Cortex of kidney (tissue), 1 donor: ENCODE measurements around the gene MIA2.
"Not testable (repeated sequence)": the region's sequence is repeated elsewhere in the genome, so short reads cannot be mapped to it uniquely, and the experiment has no call there.

Experiments used
- DNase-seq: peaks from one replicate; lab custom pipeline; 2025; lab: John Stamatoyannopoulos, UW

The MIA2 gene

GRCh38 chr14:39231751-39232553 is 1.8 kb upstream of the MIA2 start:
- not testable (repeated sequence) for DNase-seq

GRCh38 chr14:39232554-39233415 is 930 bp upstream of the MIA2 start:
- DNase-seq: no peak

- DNase-seq: not testable (repeated sequence)
Observed at GRCh38 chr14:39234986-39235385, 1.3 kb downstream of the MIA2 start.

GRCh38 chr14:39235466-39235865 is 1.8 kb downstream of the MIA2 start:
- not testable (repeated sequence) for DNase-seq

- no peak for DNase-seq
Observed at GRCh38 chr14:39240769-39241168, 7.1 kb downstream of the MIA2 start.

- no peak for DNase-seq
Observed at GRCh38 chr14:39241637-39242036, 7.9 kb downstream of the MIA2 start.

GRCh38 chr14:39243831-39244230 is 10.1 kb downstream of the MIA2 start:
- DNase-seq: no peak

- no peak for DNase-seq
Observed at GRCh38 chr14:39246618-39247017, 12.9 kb downstream of the MIA2 start.

GRCh38 chr14:39247256-39247655 is 13.5 kb downstream of the MIA2 start:
- no peak for DNase-seq

GRCh38 chr14:39251547-39251946 is 17.8 kb downstream of the MIA2 start:
- DNase-seq: no peak

- not testable (repeated sequence) for DNase-seq
Observed at GRCh38 chr14:39257388-39257787, 23.7 kb downstream of the MIA2 start.

- no peak for DNase-seq
Observed at GRCh38 chr14:39258782-39259545, 25.2 kb downstream of the MIA2 start.

- DNase-seq: not testable (repeated sequence)
Observed at GRCh38 chr14:39260161-39260560, 26.4 kb downstream of the MIA2 start.

- not testable (repeated sequence) for DNase-seq
Observed at GRCh38 chr14:39262214-39262613, 28.5 kb downstream of the MIA2 start.

- no peak for DNase-seq
Observed at GRCh38 chr14:39264057-39264456, 30.3 kb downstream of the MIA2 start.

GRCh38 chr14:39264558-39264957 is 30.8 kb downstream of the MIA2 start:
- DNase-seq: no peak

GRCh38 chr14:39265033-39265432 is 31.3 kb downstream of the MIA2 start:
- DNase-seq: no peak

- no peak for DNase-seq
Observed at GRCh38 chr14:39265806-39266524, 32.2 kb downstream of the MIA2 start.

GRCh38 chr14:39266525-39266870 is 32.8 kb downstream of the MIA2 start:
- no peak for DNase-seq

- no peak for DNase-seq
Observed at GRCh38 chr14:39266871-39267607, 33.3 kb downstream of the MIA2 start.

GRCh38 chr14:39267608-39268005 is 33.9 kb downstream of the MIA2 start:
- no peak for DNase-seq
